Natural killer cell (primary cell): ENCODE measurements around the gene IPO7. TPM values are rescaled to one million over a fixed set of nuclear protein-coding genes. Genes with fewer than 3 reads are reported as not detected.
A peak's percentile ranks its signal among the peaks of the same experiment; 100 is the strongest.

Experiments used
- ATAC-seq, 3 donors: fragments of 150-1000 bp in 2 of 3; fragments of 200-7000 bp in 1 of 3; cut with Tn5 transposase; 1 replicate in 1 of 3; 2 replicates in 2 of 3; pipeline ENCODE4 v1.10.0; 2021; ENCODE audit warnings: mild to moderate bottlenecking in 2 of 3, moderate library complexity in 2 of 3
- DNase-seq, 2 donors: peaks; one replicate each; pipeline versions ENCODE4 v3.0.0 to v3.0.0-alpha.2; 2013 to 2021; ENCODE audit warnings: mixed read lengths in 1 of 2
- H3K27ac ChIP-seq: one replicate; pipeline ENCODE4 v1.5.1; 2013; ENCODE audit warnings: mild to moderate bottlenecking, low read length
- H3K27me3 ChIP-seq: one replicate; pipeline ENCODE4 v1.6.1; 2013; ENCODE audit warnings: low read length; ENCODE audit not compliant: control insufficient read depth, insufficient read depth
- H3K36me3 ChIP-seq: one replicate; pipeline ENCODE4 v1.6.1; 2013; ENCODE audit warnings: low read length; ENCODE audit not compliant: control insufficient read depth, insufficient read depth
- H3K4me1 ChIP-seq: one replicate; pipeline ENCODE4 v1.6.1; 2013; ENCODE audit warnings: low read length; ENCODE audit not compliant: control insufficient read depth, insufficient read depth
- H3K4me3 ChIP-seq: one replicate; pipeline ENCODE4 v1.5.1; 2013; ENCODE audit warnings: low read length
- H3K9me3 ChIP-seq: one replicate; pipeline ENCODE4 v1.6.1; 2013; ENCODE audit warnings: low read length; ENCODE audit not compliant: control insufficient read depth, insufficient read depth
- H3K27ac Mint-ChIP-seq, 2 donors: one replicate each; pipeline ENCODE4 v1.8.0; 2022; ENCODE audit warnings: mild to moderate bottlenecking in 2 of 2, mixed read lengths in 2 of 2, moderate library complexity in 1 of 2
- H3K27me3 Mint-ChIP-seq, 2 donors: one replicate each; pipeline ENCODE4 v1.8.0; 2022; ENCODE audit warnings: low read depth in 2 of 2, mixed read lengths in 2 of 2
- H3K36me3 Mint-ChIP-seq: one replicate; pipeline ENCODE4 v1.8.0; 2022; ENCODE audit warnings: mixed read lengths
- H3K4me1 Mint-ChIP-seq, 2 donors: one replicate each; pipeline ENCODE4 v1.8.0; 2022; ENCODE audit warnings: mixed read lengths in 2 of 2
- H3K4me3 Mint-ChIP-seq: one replicate; pipeline ENCODE4 v1.8.0; 2022; ENCODE audit warnings: mild to moderate bottlenecking, moderate library complexity, mixed read lengths
- H3K9me3 Mint-ChIP-seq, 2 donors: one replicate each; pipeline ENCODE4 v1.8.0; 2022; ENCODE audit warnings: mixed read lengths in 2 of 2
- WGBS: methylation state at CpG from one replicate; pipeline ENCODE4 v1.1.7; 2013; ENCODE audit warnings: missing lambda C conversion rate; ENCODE audit not compliant: insufficient coverage; 5-methylcytosine and 5-hydroxymethylcytosine counted together
- intact Hi-C: fragments of 100-400 bp; cut with micrococcal nuclease; formaldehyde crosslinking; loops from one replicate; pipeline ENCODE4 v1.14.2; 2022
- total RNA-seq, 4 donors: library from RNA; stranded (reverse); fragments of 120-200 nt in 1 of 4; gene quantifications; one replicate each; pipeline versions ENCODE4 v1.2.3 to v1.2.4, GENCODE V29; 2013 to 2022
- TF ChIP-seq, protein P1 (sequence below): fragments of 200-600 bp; IDR thresholded peaks from one replicate; pipeline ENCODE4 v1.8.0; 2022; ENCODE audit warnings: antibody characterized with exemption

The IPO7 gene
- total RNA-seq, 3 donors from 2014 or later (not counting 1 experiment from before 2014, with no cell fraction given) = 47.2 to 62.3 (median 58.0) TPM

DNA sequence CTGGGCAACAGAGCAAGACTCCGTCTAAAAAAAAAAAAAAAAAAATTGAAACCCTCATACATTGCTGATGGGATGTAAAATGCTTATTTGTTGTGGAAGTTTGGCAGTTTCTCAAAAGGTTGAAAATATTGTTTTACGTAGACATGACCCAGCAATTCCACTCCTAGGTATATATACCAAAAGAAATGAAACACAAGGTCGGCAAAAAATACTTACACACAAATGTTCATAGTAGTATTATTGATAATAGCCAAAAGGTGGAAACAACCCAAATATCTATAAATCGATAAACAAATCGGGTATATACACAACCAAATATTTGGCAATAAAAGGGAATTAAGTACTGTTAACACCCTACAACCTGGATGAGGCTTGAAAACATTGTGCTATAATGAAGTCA is 71.3 kb downstream of the IPO7 start:
- Histone ChIP-seq H3K36me3 (no peaks in the 10 kb centered on the region), H3K27me3 (no peaks in the 10 kb centered on the region), H3K4me1 (peaks cover 6% of the 10 kb centered on the region), H3K4me3 (no peak overlapping the region), H3K9me3 (peaks cover 9% of the 10 kb centered on the region), H3K27ac (no peak overlapping the region)
- intact Hi-C loops = loop anchor here (5.0 kb wide), 1 partner anchor 1087 kb away; the partner anchor contains the start of gene RNF141
- H3K9me3 Mint-ChIP-seq = peaks cover 0 to 4% of the 10 kb centered on the region in 2 donors
- H3K27me3 Mint-ChIP-seq = no peaks in the 10 kb centered on the region
- no peak overlapping the region for H3K4me3 Mint-ChIP-seq
- H3K36me3 Mint-ChIP-seq = no peaks in the 10 kb centered on the region
- no peak for ATAC-seq
- TF ChIP-seq, protein P1, sequence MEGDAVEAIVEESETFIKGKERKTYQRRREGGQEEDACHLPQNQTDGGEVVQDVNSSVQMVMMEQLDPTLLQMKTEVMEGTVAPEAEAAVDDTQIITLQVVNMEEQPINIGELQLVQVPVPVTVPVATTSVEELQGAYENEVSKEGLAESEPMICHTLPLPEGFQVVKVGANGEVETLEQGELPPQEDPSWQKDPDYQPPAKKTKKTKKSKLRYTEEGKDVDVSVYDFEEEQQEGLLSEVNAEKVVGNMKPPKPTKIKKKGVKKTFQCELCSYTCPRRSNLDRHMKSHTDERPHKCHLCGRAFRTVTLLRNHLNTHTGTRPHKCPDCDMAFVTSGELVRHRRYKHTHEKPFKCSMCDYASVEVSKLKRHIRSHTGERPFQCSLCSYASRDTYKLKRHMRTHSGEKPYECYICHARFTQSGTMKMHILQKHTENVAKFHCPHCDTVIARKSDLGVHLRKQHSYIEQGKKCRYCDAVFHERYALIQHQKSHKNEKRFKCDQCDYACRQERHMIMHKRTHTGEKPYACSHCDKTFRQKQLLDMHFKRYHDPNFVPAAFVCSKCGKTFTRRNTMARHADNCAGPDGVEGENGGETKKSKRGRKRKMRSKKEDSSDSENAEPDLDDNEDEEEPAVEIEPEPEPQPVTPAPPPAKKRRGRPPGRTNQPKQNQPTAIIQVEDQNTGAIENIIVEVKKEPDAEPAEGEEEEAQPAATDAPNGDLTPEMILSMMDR = no peak
- peaks cover 13% of the 10 kb centered on the region in 2 donors for H3K4me1 Mint-ChIP-seq
- H3K27ac Mint-ChIP-seq = no peak overlapping the region
- no peak for DNase-seq
- WGBS = no CpG with 5 or more reads among the region's 5 CpGs

- Histone ChIP-seq H3K36me3 (no peaks in the 10 kb centered on the region), H3K4me1 (peaks cover 14% of the 10 kb centered on the region), H3K4me3 (peak overlapping the region; percentile 69), H3K9me3 (no peaks in the 10 kb centered on the region), H3K27ac (peak overlapping the region; percentile 90), H3K27me3 (no peaks in the 10 kb centered on the region)
- Mint-ChIP-seq H3K4me1 (peaks cover 35 to 37% of the 10 kb centered on the region in 2 donors), H3K9me3 (no peaks in the 10 kb centered on the region), H3K36me3 (no peaks in the 10 kb centered on the region), H3K27me3 (no peaks in the 10 kb centered on the region), H3K27ac (peak overlapping the region; percentile 98 to 99), H3K4me3 (peak overlapping the region; percentile 99)
- DNase-seq (peak in 1 of 2 donors; percentile 61), ATAC-seq (no peak)
- 2% methylated on average over 20 of the region's 23 CpGs for WGBS
- TF ChIP-seq, protein P1 = no peak
- intact Hi-C loops = loop anchor here (1.0 to 5.0 kb wide), 7 partner anchors 48 to 1083 kb away; partner anchors contain the start of genes IPO7, RNF141, TMEM41B and WEE1
These were observed 75.3 kb downstream of the IPO7 start for GRCh38 chr11:9459667-9460321.

GRCh38 chr11:9460322-9461062 is 76.0 kb downstream of the IPO7 start, which contains the start of gene ZNF143:
Gene ZNF143, plus strand, starts transcription at chr11:9461012. Its CDS starts 10,297 bp downstream, at chr11:9471309.
- Mint-ChIP-seq H3K4me1 (peaks cover 35 to 37% of the 10 kb centered on the region in 2 donors), H3K9me3 (no peaks in the 10 kb centered on the region), H3K36me3 (no peaks in the 10 kb centered on the region), H3K4me3 (peak within 1 kb of the TSS; percentile 99), H3K27ac (peak within 1 kb of the TSS; percentile 98 to 99), H3K27me3 (no peaks in the 10 kb centered on the region)
- TF ChIP-seq, protein P1 = no peak
- Histone ChIP-seq H3K27ac (peak within 1 kb of the TSS; percentile 98), H3K36me3 (no peaks in the 10 kb centered on the region), H3K4me1 (peaks cover 14% of the 10 kb centered on the region), H3K4me3 (peak within 1 kb of the TSS; percentile 75), H3K9me3 (no peaks in the 10 kb centered on the region), H3K27me3 (no peaks in the 10 kb centered on the region)
- ATAC-seq (peak; percentile 85 to 95 (median 86)), DNase-seq (peak; percentile 100)
- WGBS = under 1% methylated on average over 45 of the region's 45 CpGs
- intact Hi-C loops = loop anchor here (1.0 to 5.0 kb wide), 6 partner anchors 47 to 196 kb away; partner anchors contain the start of genes IPO7, TMEM41B and WEE1
